ENCODE data around the gene DLG1.
"Not testable (repeated sequence)": the region's sequence is repeated elsewhere in the genome, so short reads cannot be mapped to it uniquely, and the experiment has no call there.

Gene DLG1

DNA sequence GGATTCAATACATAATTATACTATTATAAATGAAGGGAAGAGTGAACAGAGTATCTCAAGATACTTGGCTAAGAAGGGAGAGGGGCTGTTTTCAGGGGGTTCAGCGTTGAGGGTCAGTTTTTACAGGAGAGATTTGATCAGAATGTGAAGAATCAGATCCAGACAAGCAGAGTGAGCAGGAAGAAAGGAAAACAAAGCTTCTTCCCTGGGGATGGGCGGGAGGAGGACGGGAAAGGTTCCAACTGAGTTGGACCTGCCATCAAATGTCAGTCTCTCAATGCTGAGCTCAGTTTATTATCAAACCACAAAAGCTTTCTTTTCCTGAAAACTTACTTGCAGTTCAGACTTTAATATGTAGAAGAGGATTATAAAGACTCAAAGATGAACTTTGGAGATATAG lies 262.8 kb downstream of the DLG1 start:
- in situ Hi-C loops (cut with HindIII; ENCODE audit: low sequenced_read_pairs): no loop called here

DNA sequence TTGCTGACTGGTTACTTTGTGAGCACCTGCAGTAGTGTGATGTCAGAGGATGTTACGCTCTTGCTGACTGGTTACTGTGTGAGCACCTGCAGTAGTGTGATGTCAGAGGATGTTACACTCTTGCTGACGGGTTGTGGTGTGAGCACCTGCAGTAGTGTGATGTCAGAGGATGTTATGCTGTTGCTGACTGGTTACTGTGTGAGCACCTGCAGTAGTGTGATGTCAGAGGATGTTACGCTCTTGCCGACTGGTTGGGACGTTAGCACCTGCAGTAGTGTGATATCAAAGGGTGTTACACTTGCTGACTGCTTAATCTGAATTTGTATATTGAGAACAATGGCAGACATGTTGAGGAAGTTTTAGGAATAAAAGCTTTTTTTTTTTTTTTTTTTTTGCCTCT lies 263.6 kb downstream of the DLG1 start:
- in situ Hi-C loops (cut with HindIII; ENCODE audit: low sequenced_read_pairs): not testable (repeated sequence)

DNA sequence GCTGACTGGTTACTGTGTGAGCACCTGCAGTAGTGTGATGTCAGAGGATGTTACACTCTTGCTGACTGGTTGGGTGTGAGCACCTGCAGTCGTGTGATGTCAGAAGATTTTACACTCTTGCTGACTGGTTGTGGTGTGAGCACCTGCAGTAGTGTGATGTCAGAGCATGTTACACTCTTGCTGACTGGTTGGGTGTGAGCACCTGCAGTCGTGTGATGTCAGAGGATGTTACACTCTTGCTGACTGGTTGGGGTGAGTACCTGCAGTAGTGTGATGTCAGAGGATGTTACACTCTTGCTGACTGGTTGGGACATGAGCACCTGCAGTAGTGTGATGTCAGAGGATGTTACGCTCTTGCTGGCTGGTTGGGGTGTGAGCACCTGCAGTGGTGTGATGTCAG lies 264.6 kb downstream of the DLG1 start:
- in situ Hi-C loops (cut with HindIII; ENCODE audit: low sequenced_read_pairs): not testable (repeated sequence)

DNA sequence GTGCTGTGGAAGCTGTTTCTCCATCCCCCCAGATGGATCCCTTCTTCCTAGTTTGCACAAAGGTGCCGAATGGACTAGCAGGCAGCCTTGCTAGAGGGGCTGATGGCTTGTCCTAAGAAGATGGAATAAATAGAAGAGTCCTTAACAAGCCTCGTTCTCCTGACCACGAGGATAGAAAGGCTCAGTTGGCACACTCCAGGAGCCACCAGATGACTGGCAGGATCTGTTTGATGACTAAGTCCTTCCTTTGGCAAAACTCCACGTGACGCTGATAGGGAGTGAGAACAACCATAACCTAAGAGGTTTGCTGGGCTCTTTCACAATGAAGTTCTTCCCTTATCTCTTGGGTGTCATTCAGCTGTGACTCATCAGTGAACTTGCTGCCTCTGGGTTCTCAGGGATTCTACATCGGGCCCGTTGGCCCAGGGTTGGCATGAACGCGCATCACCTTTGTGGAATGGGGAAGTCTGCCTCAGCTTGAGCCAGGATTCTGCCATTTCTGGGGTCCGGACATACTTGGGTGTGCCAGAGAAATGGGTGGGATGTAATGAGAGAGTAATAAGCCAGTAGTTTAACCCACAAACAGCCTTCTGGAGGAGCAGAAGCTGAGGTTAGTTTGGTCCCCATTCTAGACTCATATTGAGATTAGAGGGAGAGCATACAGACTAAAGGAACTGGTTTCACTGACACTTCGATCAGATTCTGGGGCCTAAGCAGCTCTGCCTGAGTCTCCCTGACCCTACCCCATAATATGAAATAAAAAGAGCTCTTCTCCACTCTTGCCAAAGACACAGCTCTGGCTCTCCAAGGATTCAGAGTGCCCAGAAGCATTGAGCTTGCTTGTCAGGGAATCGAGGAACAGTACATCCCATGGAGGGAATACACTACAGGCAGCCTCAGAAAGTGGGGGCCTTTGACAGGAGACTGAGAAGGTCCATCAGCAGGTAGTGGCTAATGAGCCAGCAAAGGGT lies 266.8 kb downstream of the DLG1 start:
- in situ Hi-C loops (cut with HindIII; ENCODE audit: low sequenced_read_pairs): no loop called here

DNA sequence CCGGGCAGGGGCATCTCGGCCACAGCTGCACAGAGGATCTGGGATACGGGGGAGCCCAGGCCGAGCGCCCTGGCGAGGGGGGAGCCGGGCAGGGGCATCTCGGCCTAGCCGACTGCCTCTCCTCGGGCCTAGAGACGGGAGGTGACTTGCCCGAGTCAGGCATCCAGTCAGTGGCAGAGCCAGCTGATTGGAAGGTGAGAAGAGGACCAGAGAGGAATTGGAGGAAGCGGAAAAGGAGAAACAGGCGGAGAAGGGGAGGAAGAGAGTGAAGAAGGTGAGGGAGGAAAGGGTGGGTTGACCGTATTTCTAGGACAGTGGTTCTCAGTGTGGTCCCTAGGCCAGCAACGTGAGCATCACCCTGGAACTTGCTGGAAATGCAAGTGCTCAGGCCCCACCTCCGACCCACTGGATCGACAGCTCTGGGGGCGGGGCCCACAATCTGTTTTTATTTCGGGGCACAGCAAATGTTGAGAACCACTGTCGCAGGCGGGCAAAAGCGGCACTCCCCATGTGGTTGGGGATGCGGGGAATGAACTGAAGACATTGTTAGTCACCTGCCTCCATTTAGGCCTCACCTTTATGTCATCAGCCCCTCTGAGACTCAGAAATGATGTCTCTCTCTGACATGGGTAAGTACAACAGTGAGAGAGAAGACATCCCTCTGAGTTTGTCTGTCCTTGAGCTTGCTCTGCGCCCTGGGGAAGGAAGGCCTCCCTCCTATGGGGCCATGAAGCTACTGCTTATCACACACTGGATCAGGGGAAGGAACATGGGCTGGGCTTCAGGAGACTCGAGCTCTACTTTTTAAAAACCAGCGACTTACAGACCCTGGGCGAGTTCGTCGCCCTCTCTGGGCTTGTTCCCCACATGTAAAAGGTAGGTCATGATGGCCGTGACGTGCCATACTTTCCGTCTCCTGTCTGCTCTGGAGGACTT lies 267.8 kb downstream of the DLG1 start:
- in situ Hi-C loops (cut with HindIII; ENCODE audit: low sequenced_read_pairs): no loop called here

DNA sequence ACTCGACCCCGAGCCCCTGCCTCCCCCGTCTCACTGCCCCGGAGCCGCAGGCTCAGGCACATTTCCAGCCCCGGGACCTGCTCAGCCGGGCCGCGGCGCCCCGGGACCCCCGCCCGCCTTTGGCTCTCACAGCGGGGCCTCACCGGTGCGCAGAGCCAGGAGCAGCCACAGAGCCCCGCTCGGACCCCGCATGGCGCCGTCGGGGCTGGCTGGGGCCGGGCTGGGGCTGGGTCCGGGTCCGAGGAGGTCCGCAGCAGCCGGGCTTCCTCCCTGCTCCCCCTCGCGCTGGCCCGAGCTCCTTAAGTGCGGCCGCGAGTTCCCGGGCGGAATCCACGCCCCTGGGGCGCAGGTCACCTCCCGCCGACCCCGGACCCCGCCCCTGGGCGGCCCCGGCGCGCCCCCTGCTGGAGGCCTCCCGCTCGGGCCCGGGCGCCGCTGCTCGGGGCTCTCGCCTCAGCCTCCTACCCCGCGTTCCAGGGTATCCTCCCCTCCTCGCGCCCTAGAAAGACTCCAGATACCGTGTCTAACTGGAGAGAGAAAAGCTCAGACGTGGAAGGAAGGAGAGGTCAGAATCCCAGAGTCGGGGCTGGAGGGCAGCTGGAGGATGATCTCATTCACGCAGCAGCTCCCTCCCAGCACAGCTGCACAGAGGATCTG lies 268.8 kb downstream of the DLG1 start, which contains the start of gene MELTF:
MELTF (minus strand) TSS at position 307 of the 657 bp plus-strand sequence; CDS start at position 192, 115 bp downstream.
- in situ Hi-C loops (cut with HindIII; ENCODE audit: low sequenced_read_pairs): loop anchor here (10.0 kb wide), 1 partner anchor 85 kb away; the partner anchor contains the start of gene NCBP2

DNA sequence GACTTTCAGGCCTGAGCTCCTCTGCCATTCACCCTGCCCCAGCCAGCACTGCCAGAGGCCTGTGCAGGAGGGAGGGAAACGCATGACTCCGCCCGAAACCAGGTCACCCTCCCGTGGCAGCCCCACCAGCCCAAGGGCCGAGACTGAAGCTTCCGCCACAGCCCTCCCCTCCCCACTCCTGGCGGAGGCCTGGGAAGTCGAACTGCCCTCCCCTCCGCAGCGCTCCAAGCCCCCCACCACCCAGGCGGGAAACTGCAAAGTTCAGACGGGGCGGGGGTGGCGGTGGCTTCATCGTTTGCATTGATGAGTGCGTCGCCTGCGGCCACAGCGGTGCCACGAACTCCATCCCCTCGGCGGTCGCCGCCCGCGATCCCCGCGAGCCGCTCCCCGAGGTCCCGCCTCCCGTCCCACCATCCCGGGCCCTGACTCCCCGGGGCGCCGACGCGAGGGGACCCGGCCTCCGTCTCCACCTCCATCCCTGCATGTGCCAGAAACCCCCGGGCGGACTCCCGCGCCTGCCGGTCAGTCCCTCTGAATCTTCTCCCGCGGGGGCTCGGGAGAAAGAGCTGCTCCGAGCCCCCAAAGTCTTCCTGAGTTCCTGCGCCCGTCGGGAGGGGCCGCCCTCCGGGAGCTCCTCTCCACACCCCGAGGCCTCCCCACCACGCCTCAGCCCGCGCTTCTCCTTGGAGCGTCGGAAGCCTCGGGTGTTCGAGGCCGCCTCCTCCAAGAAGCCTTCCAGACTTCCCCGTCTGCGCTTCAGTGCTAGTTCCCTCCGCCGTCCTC lies 269.5 kb downstream of the DLG1 start:
- in situ Hi-C loops (cut with HindIII; ENCODE audit: low sequenced_read_pairs): loop anchor here (10.0 kb wide), 1 partner anchor 84 kb away; the partner anchor contains the start of gene NCBP2

DNA sequence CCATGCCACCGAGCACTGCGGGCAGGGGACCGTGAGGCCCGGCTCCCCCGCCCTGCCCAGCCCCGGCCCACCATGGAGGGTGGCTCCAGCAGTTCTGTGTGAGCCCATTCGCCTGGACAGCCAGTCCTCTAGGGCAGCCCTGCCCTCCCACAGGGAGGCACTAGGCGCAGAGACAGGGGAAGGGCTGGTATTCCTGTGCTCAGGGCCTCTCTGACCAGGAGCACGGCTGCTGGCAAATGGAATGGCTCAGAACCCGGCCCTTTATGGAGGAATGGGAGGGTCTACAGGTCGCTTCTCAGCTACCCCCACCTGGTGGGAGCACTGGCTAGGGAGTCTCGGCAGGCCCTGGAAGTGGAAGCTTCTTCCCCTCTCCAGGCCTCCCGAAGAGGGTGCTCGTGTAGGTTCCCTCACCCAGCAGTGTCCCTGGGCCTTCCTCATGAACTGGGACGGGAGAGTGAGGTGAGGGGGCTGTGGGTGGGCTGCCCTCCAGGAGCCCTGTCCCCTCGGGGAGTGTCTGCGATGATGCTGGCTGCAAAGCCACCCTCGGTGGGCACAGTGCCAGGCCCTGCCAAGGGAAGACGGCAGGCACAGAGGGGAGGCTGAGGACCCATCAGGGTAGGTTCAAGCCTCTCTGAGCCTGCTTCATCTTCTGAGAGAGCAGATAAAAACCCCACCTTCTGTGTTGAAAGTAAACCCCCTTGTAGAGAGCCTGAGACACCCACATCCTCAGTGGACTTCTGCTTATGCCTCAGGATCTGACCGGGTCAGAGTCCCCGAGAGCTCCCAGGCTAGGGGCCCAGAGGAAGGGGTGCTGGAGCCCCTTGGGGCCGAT lies 270.3 kb downstream of the DLG1 start:
- in situ Hi-C loops (cut with HindIII; ENCODE audit: low sequenced_read_pairs): loop anchor here (10.0 kb wide), 1 partner anchor 83 kb away; the partner anchor contains the start of gene NCBP2

DNA sequence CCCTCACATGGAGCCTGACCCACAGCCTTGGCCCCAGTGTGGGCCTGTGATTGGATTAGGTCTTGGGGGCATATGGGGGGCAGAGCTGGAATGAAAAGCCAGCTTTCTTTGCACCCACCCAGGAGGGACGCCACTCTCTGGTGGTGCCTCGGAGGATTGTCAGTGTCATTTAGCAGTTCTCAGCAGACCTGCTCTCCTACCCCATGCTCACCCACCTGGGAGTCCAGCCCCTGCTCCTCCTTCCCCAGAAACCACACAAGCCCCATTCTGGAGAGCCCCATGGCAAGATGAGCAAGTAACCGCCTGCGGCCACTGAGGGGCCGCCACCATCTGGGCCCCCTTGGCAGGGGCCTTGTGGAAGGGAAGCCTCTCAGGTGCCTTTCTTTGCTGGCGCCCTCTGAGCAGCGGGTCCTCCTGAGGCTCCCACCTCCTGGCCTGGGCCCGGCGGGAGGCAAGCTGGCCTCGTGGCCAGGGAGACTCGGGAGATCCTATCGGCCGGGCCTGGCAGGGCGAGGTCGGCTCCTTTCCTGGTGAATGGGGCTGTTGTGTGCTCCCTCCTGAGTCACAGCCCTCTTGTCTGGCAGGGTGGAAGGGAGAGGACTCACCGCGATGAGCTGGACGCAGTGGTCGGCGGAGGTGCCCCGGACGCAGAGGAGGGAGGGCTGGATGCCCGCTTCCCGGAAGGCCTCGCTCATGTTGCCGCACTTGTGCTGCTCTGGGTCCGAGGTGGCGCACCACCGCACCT lies 271.1 kb downstream of the DLG1 start:
- in situ Hi-C loops (cut with HindIII; ENCODE audit: low sequenced_read_pairs): loop anchor here (10.0 kb wide), 1 partner anchor 83 kb away; the partner anchor contains the start of gene NCBP2

DNA sequence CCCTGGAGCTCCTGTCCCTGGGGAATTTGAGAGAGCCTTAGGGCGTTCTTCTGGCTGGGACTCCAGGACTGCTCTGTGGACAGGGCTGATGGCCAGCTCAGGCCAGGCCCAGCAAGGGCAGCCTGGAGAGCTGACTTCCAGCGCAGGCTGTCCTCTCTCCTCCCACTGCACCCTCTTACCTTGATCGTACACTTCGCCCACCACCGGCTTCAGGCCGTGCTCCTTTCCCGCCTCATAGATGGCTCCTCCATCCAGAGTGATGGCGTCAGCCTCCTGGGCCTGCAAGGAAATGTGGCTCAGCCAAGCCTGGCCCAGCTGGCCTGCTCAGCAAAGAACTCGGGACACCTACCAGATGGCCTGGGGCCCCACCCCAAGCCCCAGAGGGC lies 271.9 kb downstream of the DLG1 start:
- in situ Hi-C loops (cut with HindIII; ENCODE audit: low sequenced_read_pairs): loop anchor here (10.0 kb wide), 1 partner anchor 82 kb away; the partner anchor contains the start of gene NCBP2

DNA sequence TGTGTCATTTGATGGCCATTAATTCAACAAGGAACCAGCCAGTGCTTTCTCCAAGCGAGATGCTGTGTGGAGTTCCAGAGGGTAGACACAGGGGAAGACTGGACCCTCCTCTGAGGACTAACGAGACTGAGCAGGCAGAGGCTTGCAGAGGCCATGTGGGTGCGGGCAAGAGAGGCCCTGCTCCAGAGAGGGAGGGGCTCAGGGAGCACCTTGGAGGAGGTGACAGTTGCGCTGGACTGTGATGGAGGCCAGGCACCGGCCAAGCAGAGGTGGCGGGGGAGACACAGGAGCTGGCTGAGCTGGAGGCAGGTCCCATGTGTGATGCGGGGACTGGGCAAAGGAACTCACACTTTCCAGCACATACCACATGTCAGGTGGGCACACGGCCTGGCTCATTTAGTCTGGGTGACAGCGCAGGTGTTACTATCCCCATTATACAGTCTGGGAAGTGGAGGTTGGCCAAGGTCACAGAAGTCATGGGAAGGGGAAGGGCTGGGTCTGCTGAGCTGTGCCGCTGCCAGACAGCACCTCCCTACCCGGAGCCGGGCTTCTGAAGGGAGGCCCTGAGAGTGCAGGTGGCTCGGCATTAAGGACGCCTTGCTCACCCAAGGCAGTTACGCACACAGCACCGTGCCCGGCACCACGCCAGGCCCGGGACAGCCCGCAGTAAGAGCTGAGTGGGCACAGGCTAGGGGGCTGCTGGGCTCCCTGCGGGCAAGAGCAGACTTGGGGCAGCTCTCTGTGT lies 272.5 kb downstream of the DLG1 start:
- in situ Hi-C loops (cut with HindIII; ENCODE audit: low sequenced_read_pairs): loop anchor here (10.0 kb wide), 1 partner anchor 81 kb away; the partner anchor contains the start of gene NCBP2

DNA sequence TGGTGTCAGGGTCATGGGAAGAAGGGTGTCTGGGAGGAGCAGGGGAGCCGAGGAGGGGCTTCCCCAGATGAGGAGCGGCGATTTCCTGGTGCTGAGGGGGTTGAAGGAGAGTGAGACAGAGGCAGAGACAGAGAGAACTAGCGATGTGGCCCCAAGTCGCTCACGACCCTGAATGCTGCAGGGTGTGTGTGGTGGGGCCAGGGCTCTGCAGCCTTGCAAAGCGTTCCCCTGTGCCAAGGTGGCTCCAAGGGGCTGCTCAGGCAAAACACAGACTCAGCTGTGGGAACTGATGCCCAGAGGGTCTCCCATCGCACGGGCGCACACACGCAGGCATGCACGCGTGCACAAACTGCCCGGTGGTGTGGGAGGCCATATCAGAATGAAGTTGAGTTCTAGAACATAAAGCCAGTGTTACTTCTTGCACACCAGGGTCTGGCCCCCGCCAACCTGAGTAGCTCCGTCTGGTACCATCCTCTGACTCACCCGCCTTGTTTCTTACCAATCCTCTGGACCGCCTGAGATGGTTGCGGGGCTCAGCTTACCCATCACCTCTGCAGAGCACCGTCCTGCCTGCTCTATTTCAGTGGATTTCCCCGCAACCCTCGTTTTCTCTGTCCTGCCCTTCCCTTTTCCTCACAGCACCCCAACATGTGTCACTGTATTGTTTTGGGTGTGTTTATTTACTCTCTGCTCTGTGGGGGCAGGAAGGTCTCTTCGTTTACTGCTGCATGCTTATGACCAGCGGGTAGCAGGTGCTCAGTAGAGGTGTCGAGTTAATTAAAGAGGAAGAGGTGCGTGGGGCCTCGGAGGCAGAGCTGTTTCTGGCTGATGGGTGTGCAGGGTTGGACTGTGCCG lies 273.3 kb downstream of the DLG1 start:
- in situ Hi-C loops (cut with HindIII; ENCODE audit: low sequenced_read_pairs): loop anchor here (10.0 kb wide), 1 partner anchor 80 kb away; the partner anchor contains the start of gene NCBP2

DNA sequence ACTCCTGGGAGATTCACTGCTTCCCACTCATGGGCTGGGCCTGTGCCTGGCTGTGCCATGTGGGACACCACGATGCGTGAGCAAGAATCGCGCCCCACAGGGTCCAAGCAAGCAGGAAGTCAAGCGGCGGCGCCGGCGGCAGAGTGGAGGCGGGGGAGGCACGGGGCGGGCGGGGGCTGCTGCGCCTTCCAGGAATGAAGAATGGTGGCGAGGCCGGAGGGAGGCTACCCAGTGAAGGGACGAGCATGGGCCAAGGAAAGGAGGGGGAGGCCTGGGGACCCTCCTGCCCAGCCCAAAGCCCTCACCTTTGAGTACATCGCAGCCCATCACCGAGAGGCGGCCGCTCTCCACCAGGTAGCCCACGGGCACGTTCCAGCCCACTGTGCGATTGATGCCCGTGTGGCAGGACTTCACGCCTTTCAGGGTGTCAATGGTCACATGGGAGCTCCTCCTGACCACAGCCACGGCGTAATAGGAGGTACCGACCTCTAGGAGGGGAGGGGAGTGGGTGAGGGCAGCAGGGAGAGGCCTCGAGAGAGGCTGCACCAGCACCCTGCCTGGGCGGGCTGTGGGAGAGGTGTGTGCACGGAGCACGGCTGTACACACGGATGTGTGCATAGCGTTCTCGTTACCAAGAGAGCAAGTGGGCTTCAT lies 274.3 kb downstream of the DLG1 start:
- in situ Hi-C loops (cut with HindIII; ENCODE audit: low sequenced_read_pairs): loop anchor here (10.0 kb wide), 1 partner anchor 79 kb away; the partner anchor contains the start of gene NCBP2

DNA sequence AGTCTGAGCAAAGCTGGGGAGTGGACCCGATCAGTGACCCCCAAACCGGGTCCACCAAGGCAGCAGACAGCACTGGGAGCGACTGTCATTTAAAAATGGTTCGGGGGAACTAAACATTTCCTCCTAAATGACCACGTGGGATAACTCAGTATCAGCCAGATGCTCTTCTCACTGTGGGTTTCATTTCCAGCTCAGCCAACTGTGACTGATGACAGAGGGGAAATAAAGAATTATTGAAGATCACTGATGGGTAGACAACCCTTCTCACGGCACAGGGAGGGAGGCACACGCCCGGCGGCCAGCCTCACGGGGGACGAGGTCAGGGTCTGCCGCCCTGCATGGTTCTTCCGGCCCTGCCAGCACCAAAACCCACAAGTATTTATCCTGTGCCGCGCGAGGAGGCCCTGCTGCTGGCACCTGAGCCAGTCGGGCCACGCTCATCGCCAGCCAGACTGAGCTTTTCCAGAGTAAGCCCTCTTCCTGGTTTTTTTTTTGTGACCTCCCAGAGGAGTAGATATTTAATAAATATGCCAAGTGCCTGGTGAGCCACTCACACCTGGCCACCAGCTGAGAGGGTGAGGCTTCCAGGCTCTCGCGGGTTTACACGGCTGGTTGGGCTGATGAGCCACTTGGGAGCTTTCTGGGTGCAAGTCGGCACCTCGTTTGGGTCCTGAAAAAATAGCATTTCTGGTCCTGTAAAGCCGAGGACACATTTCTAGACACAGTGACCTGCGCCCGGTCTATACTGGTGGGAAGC lies 275.0 kb downstream of the DLG1 start:
- in situ Hi-C loops (cut with HindIII; ENCODE audit: low sequenced_read_pairs): loop anchor here (10.0 kb wide), 1 partner anchor 79 kb away; the partner anchor contains the start of gene NCBP2
